ENCODE results near the gene STXBP5L.

DNA sequence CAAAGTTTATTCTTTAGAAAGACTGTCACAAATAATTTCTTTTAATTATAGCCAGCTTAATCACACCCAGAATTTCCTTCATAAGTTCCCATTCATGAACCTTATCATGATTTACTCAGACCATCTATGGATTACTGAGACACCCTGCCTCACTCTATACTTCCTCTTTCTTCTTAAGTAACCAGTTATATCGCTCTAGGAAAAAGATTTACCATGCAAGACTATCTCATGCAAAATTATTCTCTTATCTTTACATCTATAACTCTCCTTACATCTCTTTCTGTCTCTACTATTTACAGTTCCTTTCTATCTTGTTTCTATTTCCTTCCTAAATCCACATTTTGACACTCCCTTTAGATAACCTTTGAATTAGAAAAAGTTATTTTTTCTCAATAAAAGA, 321.0 kb downstream of the STXBP5L start:
- no peak for TF ChIP-seq RAD21 (IDR thresholded peaks at IDR 0.05; ENCODE audit: low read length)
- TF ChIP-seq, protein P1, sequence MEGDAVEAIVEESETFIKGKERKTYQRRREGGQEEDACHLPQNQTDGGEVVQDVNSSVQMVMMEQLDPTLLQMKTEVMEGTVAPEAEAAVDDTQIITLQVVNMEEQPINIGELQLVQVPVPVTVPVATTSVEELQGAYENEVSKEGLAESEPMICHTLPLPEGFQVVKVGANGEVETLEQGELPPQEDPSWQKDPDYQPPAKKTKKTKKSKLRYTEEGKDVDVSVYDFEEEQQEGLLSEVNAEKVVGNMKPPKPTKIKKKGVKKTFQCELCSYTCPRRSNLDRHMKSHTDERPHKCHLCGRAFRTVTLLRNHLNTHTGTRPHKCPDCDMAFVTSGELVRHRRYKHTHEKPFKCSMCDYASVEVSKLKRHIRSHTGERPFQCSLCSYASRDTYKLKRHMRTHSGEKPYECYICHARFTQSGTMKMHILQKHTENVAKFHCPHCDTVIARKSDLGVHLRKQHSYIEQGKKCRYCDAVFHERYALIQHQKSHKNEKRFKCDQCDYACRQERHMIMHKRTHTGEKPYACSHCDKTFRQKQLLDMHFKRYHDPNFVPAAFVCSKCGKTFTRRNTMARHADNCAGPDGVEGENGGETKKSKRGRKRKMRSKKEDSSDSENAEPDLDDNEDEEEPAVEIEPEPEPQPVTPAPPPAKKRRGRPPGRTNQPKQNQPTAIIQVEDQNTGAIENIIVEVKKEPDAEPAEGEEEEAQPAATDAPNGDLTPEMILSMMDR (IDR thresholded peaks at IDR 0.05), result no peak
- no peak for TF ChIP-seq TCF12 (IDR thresholded peaks at IDR 0.05)
- no peak for TF ChIP-seq PBX3 (IDR thresholded peaks at IDR 0.05)
